H1 (cell line): Measurements from ENCODE around the gene CHRDL2. TPM values are rescaled to one million over a fixed set of nuclear protein-coding genes. Genes with fewer than 3 reads are reported as not detected.

Source experiments
- CTCF ChIA-PET: fragments of 300-600 bp; sonication (Branson Sonifier 250); formaldehyde crosslinking; loops from one replicate; lab custom pipeline; 2021; ENCODE audit not compliant: partially characterized antibody; lab: Charles Lee
- POLR2A ChIA-PET: fragments of 300-600 bp; sonication (Branson Sonifier 250); formaldehyde crosslinking; loops from one replicate; lab custom pipeline; 2021; ENCODE audit warnings: inconsistent platforms; ENCODE audit not compliant: partially characterized antibody; lab: Charles Lee
- DNase-seq, 2 experiments: peaks; one replicate each; pipeline versions ENCODE4 v3.0.0 to v3.0.0-alpha.2; 2010 to 2022; ENCODE audit warnings: low spot score in 2 of 2, low read depth in 1 of 2, mixed read lengths in 1 of 2
- FAIRE-seq: peaks from 2 replicates; lab custom pipeline; 2011; peaks lifted over from hg19 to GRCh38; lab: Jason Lieb, UNC
- H2AFZ ChIP-seq: 2 replicates; pipeline ENCODE4 v1.8.1; 2012; ENCODE audit warnings: low read length, inconsistent platforms
- H2AK5ac ChIP-seq: 2 replicates; pipeline ENCODE4 v1.6.1; 2013; ENCODE audit warnings: low read depth, low read length
- H2BK120ac ChIP-seq: replicated peaks from 2 replicates; pipeline ENCODE3; 2013; ENCODE audit warnings: low read depth, low read length, inconsistent platforms
- H2BK12ac ChIP-seq: 2 replicates; pipeline ENCODE4 v1.6.1; 2013; ENCODE audit warnings: low read depth, low read length
- H2BK15ac ChIP-seq: 2 replicates; pipeline ENCODE4 v1.6.1; 2013; ENCODE audit warnings: low read length
- H2BK20ac ChIP-seq: 2 replicates; pipeline ENCODE4 v1.6.1; 2013; ENCODE audit warnings: low read length
- H2BK5ac ChIP-seq: 2 replicates; pipeline ENCODE4 v1.6.1; 2013; ENCODE audit warnings: low read depth, low read length
- H3K14ac ChIP-seq: 2 replicates; pipeline ENCODE4 v1.6.1; 2013; ENCODE audit warnings: inconsistent platforms; ENCODE audit not compliant: insufficient read length
- H3K18ac ChIP-seq: 2 replicates; pipeline ENCODE4 v1.6.1; 2013; ENCODE audit warnings: low read length; ENCODE audit errors: extremely low read depth
- H3K23ac ChIP-seq: 2 replicates; pipeline ENCODE4 v1.6.1; 2013; ENCODE audit warnings: inconsistent platforms; ENCODE audit not compliant: insufficient read length
- H3K23me2 ChIP-seq: 2 replicates; pipeline ENCODE4 v1.6.1; 2013; ENCODE audit warnings: low read depth, low read length
- H3K27ac ChIP-seq: 2 replicates; pipeline ENCODE4 v1.6.1; 2011; ENCODE audit warnings: low read depth, low read length, inconsistent platforms
- H3K27me3 ChIP-seq, 4 experiments: replicated peaks in 1 of 4; 1 replicate in 1 of 4; 2 replicates in 3 of 4; pipeline versions ENCODE4 v1.6.1 to v1.8.1; 2011 to 2013; ENCODE audit warnings: low read length in 3 of 4, mild to moderate bottlenecking in 3 of 4, inconsistent platforms in 2 of 4, mixed read lengths in 2 of 4, moderate library complexity in 1 of 4; ENCODE audit not compliant: control insufficient read depth in 3 of 4, insufficient read depth in 3 of 4; ENCODE audit errors: extremely low read depth in 1 of 4
- H3K36me3 ChIP-seq, 4 experiments: 2 replicates each; pipeline versions ENCODE4 v1.6.1 to v1.8.1; 2011 to 2013; ENCODE audit warnings: mild to moderate bottlenecking in 4 of 4, low read length in 3 of 4, moderate library complexity in 2 of 4, control low read depth in 1 of 4, inconsistent platforms in 1 of 4; ENCODE audit not compliant: insufficient read depth in 4 of 4, control insufficient read depth in 2 of 4
- H3K4ac ChIP-seq: replicated peaks from 2 replicates; pipeline ENCODE3; 2013; ENCODE audit warnings: low read length, low read depth, mixed read lengths, inconsistent platforms; ENCODE audit not compliant: insufficient read length
- H3K4me1 ChIP-seq, 4 experiments: replicated peaks in 1 of 4; 1 replicate in 1 of 4; 2 replicates in 3 of 4; pipeline versions ENCODE4 v1.6.1 to v1.8.1; 2011 to 2013; ENCODE audit warnings: low read length in 3 of 4, inconsistent platforms in 2 of 4, mixed read lengths in 1 of 4; ENCODE audit not compliant: insufficient read depth in 4 of 4, control insufficient read depth in 3 of 4
- H3K4me2 ChIP-seq, 2 experiments: 2 replicates each; pipeline versions ENCODE4 v1.6.1 to v1.8.1; 2011 to 2013; ENCODE audit warnings: low read depth in 2 of 2, low read length in 2 of 2, control low read depth in 1 of 2, inconsistent platforms in 1 of 2, mild to moderate bottlenecking in 1 of 2; ENCODE audit not compliant: insufficient read depth in 1 of 2
- H3K4me3 ChIP-seq, 4 experiments: fragments of 200-600, 300-600 bp in 1 of 4; sonication (generic), shearing (Covaris generic), sonication (Bioruptor Twin) in 1 of 4; 2 replicates each; pipeline versions ENCODE4 v1.5.1 to v1.8.1; 2011 to 2016; ENCODE audit warnings: low read length in 4 of 4, low read depth in 3 of 4, control low read depth in 2 of 4, inconsistent platforms in 2 of 4, mild to moderate bottlenecking in 2 of 4, mixed read lengths in 1 of 4, moderate library complexity in 1 of 4; ENCODE audit not compliant: insufficient read depth in 2 of 4; ENCODE audit errors: extremely low read depth in 1 of 4
- H3K56ac ChIP-seq: replicated peaks from 2 replicates; pipeline ENCODE3; 2013; ENCODE audit warnings: low read depth, mild to moderate bottlenecking, mixed read lengths, low read length, inconsistent platforms; ENCODE audit not compliant: insufficient read length
- H3K79me1 ChIP-seq: 2 replicates; pipeline ENCODE4 v1.6.1; 2013; ENCODE audit warnings: low read depth, low read length, control low read depth
- H3K79me2 ChIP-seq, 2 experiments: 2 replicates each; pipeline versions ENCODE4 v1.6.1 to v1.8.1; 2012 to 2013; ENCODE audit warnings: low read length in 2 of 2, mild to moderate bottlenecking in 2 of 2, inconsistent platforms in 1 of 2; ENCODE audit not compliant: insufficient read depth in 2 of 2, control insufficient read depth in 1 of 2
- H3K9ac ChIP-seq, 4 experiments: replicated peaks in 1 of 4; 1 replicate in 1 of 4; 2 replicates in 3 of 4; pipeline versions ENCODE4 v1.6.1 to v1.8.1; 2011 to 2013; ENCODE audit warnings: low read depth in 3 of 4, low read length in 3 of 4, control low read depth in 2 of 4, mild to moderate bottlenecking in 2 of 4, moderate library complexity in 2 of 4, inconsistent platforms in 1 of 4; ENCODE audit errors: extremely low read depth in 1 of 4
- H3K9me3 ChIP-seq, 2 experiments: 2 replicates each; pipeline versions ENCODE4 v1.6.1 to v1.8.1; 2012 to 2013; ENCODE audit warnings: mild to moderate bottlenecking in 2 of 2, moderate library complexity in 2 of 2, control low read depth in 1 of 2, inconsistent platforms in 1 of 2, low read depth in 1 of 2, low read length in 1 of 2, mixed read lengths in 1 of 2; ENCODE audit not compliant: insufficient read depth in 2 of 2
- H4K20me1 ChIP-seq, 2 experiments: replicated peaks in 1 of 2; 2 replicates each; pipeline versions ENCODE3 to v1.8.1; 2011 to 2013; ENCODE audit warnings: inconsistent platforms in 2 of 2, low read length in 2 of 2, mild to moderate bottlenecking in 1 of 2; ENCODE audit not compliant: insufficient read depth in 2 of 2, control insufficient read depth in 1 of 2
- H4K5ac ChIP-seq: 2 replicates; pipeline ENCODE4 v1.6.1; 2013; ENCODE audit warnings: low read length, low read depth, mixed read lengths, inconsistent platforms; ENCODE audit not compliant: insufficient read length
- H4K8ac ChIP-seq: 2 replicates; pipeline ENCODE4 v1.8.0; 2013; ENCODE audit warnings: mild to moderate bottlenecking, moderate library complexity, low read length, inconsistent platforms; ENCODE audit not compliant: insufficient read depth; ENCODE audit errors: extremely low read depth
- H4K91ac ChIP-seq: replicated peaks from 2 replicates; pipeline ENCODE3; 2013; ENCODE audit warnings: low read length, mixed read lengths, inconsistent platforms; ENCODE audit not compliant: insufficient read length
- BRCA1 ChIP-seq: IDR thresholded peaks from 2 replicates; pipeline ENCODE4 v1.6.1; 2012; ENCODE audit warnings: low read depth, low read length, improper control_type of control experiment
- CHD2 ChIP-seq: IDR thresholded peaks from 2 replicates; pipeline ENCODE4 v1.6.1; 2012; ENCODE audit warnings: low read length, improper control_type of control experiment
- JUN ChIP-seq: IDR thresholded peaks from 2 replicates; pipeline ENCODE4 v1.6.1; 2011; ENCODE audit warnings: low read depth, mild to moderate bottlenecking, improper control_type of control experiment, low read length
- NRF1 ChIP-seq: IDR thresholded peaks from 2 replicates; pipeline ENCODE4 v1.6.1; 2011; ENCODE audit warnings: mild to moderate bottlenecking, low read depth, low read length, improper control_type of control experiment
- POLR2A ChIP-seq, 2 experiments: IDR thresholded peaks; 1 replicate in 1 of 2; 2 replicates in 1 of 2; pipeline ENCODE4 v1.6.1; 2011; ENCODE audit warnings: low read depth in 2 of 2, low read length in 2 of 2, mild to moderate bottlenecking in 2 of 2; ENCODE audit errors: control extremely low read depth in 1 of 2
- POU5F1 ChIP-seq: IDR thresholded peaks from 2 replicates; pipeline ENCODE4 v1.6.1; 2011; ENCODE audit warnings: low read depth, mild to moderate bottlenecking, low read length, moderate library complexity
- RNF2 ChIP-seq: fragments of 200-900, 300-1000 bp; sonication (generic); IDR thresholded peaks from 2 replicates; pipeline ENCODE4 v1.7.1; 2016; ENCODE audit warnings: borderline replicate concordance, low read depth, mild to moderate bottlenecking, antibody characterized with exemption, low read length; ENCODE audit not compliant: poor library complexity, severe bottlenecking; ENCODE audit errors: missing control alignments
- SIRT6 ChIP-seq: IDR thresholded peaks from one replicate; pipeline ENCODE4 v1.7.1; 2012; ENCODE audit warnings: low read length, inconsistent platforms
- SUZ12 ChIP-seq: fragments of 200-600 bp; sonication (generic); IDR thresholded peaks from 2 replicates; pipeline ENCODE4 v1.6.1; 2012; ENCODE audit warnings: mild to moderate bottlenecking, inconsistent platforms, low read length, moderate library complexity, mixed read lengths
- TEAD4 ChIP-seq: IDR thresholded peaks from 2 replicates; pipeline ENCODE4 v1.6.1; 2012; ENCODE audit warnings: low read depth, low read length, inconsistent platforms, mixed read lengths
- WGBS, 2 experiments: shearing (Covaris generic) in 1 of 2; methylation state at CpG; one replicate each; pipeline versions ENCODE4 v1.1.6 to v1.1.7; 2013 to 2015; ENCODE audit warnings: low lambda C conversion rate in 2 of 2, mixed read lengths in 2 of 2, inconsistent platforms in 1 of 2, low coverage in 1 of 2, missing lambda C conversion rate in 1 of 2; ENCODE audit not compliant: insufficient replicate concordance in 2 of 2, insufficient coverage in 1 of 2, insufficient read length in 1 of 2; ENCODE audit errors: extremely low coverage in 1 of 2, missing lambda C conversion rate in 1 of 2; 5-methylcytosine and 5-hydroxymethylcytosine counted together
- polyA plus RNA-seq, 7 experiments: library from polyadenylated mRNA; depleted of rRNA in 3 of 7; stranded (reverse) in 5 of 7; unstranded in 2 of 7; fragments of >200 nt in 5 of 7; fragments of 200-250 nt in 2 of 7; gene quantifications; 1 replicate in 5 of 7; 2 replicates in 1 of 7; 4 replicates in 1 of 7; pipeline versions ENCODE4 v1.2.1 to v1.2.3, GENCODE V29; 2011 to 2013; ENCODE audit warnings: missing spikeins in 2 of 7, mixed read lengths in 2 of 7
- total RNA-seq: library from RNA; stranded (reverse); fragmentation: NEBNext Ultra II Directional; extraction: Animal tissue kit (Norgen Biotek cat#: 25700); gene quantifications from 2 replicates; pipeline ENCODE4 v1.2.1, GENCODE V29; 2021
- TF ChIP-seq, protein P1 (sequence below), 3 experiments: IDR thresholded peaks; 1 replicate in 2 of 3; 2 replicates in 1 of 3; pipeline versions ENCODE4 v1.5.1 to v1.6.1; 2011; ENCODE audit warnings: low read length in 3 of 3, mild to moderate bottlenecking in 3 of 3, inconsistent platforms in 2 of 3, low read depth in 1 of 3, moderate library complexity in 1 of 3; ENCODE audit not compliant: insufficient read depth in 1 of 3; ENCODE audit errors: control extremely low read depth in 1 of 3

CHRDL2 gene
- total and polyA plus RNA-seq, 2 of the 8 experiments (the other 6 are each of a cell fraction or from before 2014, with no cell fraction given), result 0.26 to 0.48 TPM

DNA sequence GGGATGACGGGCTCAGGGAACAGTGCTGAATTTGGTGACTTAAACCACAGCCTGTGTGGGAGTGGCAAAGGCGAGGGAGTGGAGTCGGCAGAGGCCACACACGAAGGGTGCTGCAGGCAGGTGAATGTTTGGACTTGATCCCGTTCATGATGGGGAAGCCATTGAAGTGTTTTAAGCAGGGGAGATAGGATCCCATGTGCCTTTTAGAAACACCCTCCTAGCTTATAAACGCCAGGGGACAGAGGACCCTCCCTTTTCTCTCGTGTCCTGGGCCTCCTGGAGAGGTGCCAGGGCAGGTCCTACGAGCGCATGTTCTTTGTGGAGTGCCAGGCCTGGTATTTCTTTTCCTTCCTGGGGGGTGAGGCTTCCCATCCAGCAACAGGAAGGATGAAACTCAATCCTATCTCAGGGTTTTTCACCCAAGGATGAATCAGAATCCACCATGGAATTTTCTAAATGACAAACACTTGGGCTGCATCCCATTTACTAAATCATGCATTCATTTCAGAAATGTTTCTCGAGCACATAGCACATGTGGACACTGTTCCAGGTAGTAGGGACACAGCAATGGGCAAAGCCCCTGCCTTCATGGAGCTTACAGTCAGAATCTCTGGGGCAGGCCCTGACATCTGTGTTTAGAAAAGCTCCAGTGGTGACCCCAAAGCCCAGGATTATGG lies 59.6 kb downstream of the CHRDL2 start:
- H2BK5ac ChIP-seq, result no peak overlapping the region
- TF ChIP-seq JUN (no peak), TEAD4 (no peak), NRF1 (no peak), SUZ12 (no peak), SIRT6 (no peak), POLR2A (IDR thresholded peaks at IDR 0.05; ENCODE audit: control extremely low read depth in 1 of 2, low read depth in 2 of 2, low read length in 2 of 2) (no peak), RNF2 (no peak), BRCA1 (no peak), CHD2 (no peak), POU5F1 (no peak)
- TF ChIP-seq, protein P1, sequence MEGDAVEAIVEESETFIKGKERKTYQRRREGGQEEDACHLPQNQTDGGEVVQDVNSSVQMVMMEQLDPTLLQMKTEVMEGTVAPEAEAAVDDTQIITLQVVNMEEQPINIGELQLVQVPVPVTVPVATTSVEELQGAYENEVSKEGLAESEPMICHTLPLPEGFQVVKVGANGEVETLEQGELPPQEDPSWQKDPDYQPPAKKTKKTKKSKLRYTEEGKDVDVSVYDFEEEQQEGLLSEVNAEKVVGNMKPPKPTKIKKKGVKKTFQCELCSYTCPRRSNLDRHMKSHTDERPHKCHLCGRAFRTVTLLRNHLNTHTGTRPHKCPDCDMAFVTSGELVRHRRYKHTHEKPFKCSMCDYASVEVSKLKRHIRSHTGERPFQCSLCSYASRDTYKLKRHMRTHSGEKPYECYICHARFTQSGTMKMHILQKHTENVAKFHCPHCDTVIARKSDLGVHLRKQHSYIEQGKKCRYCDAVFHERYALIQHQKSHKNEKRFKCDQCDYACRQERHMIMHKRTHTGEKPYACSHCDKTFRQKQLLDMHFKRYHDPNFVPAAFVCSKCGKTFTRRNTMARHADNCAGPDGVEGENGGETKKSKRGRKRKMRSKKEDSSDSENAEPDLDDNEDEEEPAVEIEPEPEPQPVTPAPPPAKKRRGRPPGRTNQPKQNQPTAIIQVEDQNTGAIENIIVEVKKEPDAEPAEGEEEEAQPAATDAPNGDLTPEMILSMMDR (IDR thresholded peaks at IDR 0.05; ENCODE audit: control extremely low read depth in 1 of 3, insufficient read depth in 1 of 3, low read depth in 1 of 3, low read length in 3 of 3), result no peak

More for the DNA sequence above, 59.6 kb downstream of the CHRDL2 start:
- no peak overlapping the region for H3K18ac ChIP-seq
- H3K9ac ChIP-seq, result no peak overlapping the region
- H3K79me2 ChIP-seq, result no peaks in the 10 kb centered on the region
- no peak for FAIRE-seq
- H4K91ac ChIP-seq, result no peak overlapping the region
- H4K8ac ChIP-seq, result no peak overlapping the region
- H3K4me3 ChIP-seq, result no peak overlapping the region
- H2AFZ ChIP-seq, result no peak overlapping the region
- no peaks in the 10 kb centered on the region for H3K79me1 ChIP-seq
- CTCF ChIA-PET, result no interaction called here
- no peak overlapping the region for H3K14ac ChIP-seq
- H2BK15ac ChIP-seq, result no peak overlapping the region
- H3K23ac ChIP-seq, result no peak overlapping the region
- no peaks in the 10 kb centered on the region for H3K23me2 ChIP-seq
- H4K20me1 ChIP-seq, result no peaks in the 10 kb centered on the region
- peak in 1 of 2 experiments; percentile 35 for DNase-seq
- no peak overlapping the region for H4K5ac ChIP-seq
- 80% methylated on average over 9 of the region's 10 CpGs; no CpG with 5 or more reads in 1 of the 2 experiments for WGBS, 2 experiments
- no peak overlapping the region for H2BK12ac ChIP-seq
- 0 out of 4 replicates have a peak, but pooled peaks cover 0 to 2% of the 10 kb centered on the region in 2 experiments for H3K9me3 ChIP-seq
- POLR2A ChIA-PET, result interaction anchor here (0.5 to 1.3 kb wide), 2 partner anchors 41 to 877 kb away, joined by 3 to 6 read pairs; no protein-coding TSS in a partner anchor
- H2BK20ac ChIP-seq, result no peak overlapping the region
- H3K4me1 ChIP-seq, result no peaks in the 10 kb centered on the region
- H2AK5ac ChIP-seq, result no peak overlapping the region
- H3K56ac ChIP-seq, result no peak overlapping the region
- H2BK120ac ChIP-seq, result no peak overlapping the region
- H3K27ac ChIP-seq, result no peak overlapping the region
- no peak overlapping the region for H3K4ac ChIP-seq
- H3K4me2 ChIP-seq, result no peak overlapping the region
- no peaks in the 10 kb centered on the region for H3K36me3 ChIP-seq
- no peaks in the 10 kb centered on the region for H3K27me3 ChIP-seq
